ENCODE results near the gene ITIH3.

Gene ITIH3

DNA sequence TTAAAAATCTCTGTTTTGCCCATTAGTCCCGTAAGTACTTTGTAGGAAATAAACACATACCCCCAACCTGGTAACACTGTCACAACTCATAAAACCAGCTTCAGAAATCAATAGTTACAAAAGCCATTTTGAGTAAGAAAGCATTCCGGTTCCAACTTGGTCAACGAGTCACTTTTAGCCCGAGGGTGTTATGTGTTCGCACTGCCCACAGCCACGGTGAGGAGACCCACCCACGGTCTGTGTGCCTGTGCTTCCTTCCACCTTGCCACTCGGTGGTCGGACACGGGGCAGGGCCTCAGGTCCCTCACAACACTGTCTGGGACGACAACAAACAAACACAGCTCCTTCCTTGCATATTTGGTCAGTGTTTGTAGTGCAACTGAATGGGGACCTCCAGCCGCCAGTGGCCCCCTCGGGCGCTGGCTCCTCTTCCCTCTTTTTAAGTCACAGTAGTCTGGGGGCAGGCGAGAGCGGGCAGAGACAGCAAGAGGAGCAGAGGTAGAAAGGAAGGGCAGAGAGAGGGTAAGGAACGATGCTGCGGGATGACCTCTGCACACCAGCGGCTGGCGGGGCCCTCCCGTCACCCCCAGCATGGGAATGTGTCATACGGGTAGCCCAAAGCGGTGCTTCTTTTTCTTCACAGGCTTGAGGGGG lies 45.4 kb downstream of the ITIH3 start:
- TF ChIP-seq FOXP2 (optimal IDR thresholded peaks at IDR 0.05; ENCODE audit: borderline replicate concordance, extremely low read depth, extremely low read length, insufficient read depth): no peak

DNA sequence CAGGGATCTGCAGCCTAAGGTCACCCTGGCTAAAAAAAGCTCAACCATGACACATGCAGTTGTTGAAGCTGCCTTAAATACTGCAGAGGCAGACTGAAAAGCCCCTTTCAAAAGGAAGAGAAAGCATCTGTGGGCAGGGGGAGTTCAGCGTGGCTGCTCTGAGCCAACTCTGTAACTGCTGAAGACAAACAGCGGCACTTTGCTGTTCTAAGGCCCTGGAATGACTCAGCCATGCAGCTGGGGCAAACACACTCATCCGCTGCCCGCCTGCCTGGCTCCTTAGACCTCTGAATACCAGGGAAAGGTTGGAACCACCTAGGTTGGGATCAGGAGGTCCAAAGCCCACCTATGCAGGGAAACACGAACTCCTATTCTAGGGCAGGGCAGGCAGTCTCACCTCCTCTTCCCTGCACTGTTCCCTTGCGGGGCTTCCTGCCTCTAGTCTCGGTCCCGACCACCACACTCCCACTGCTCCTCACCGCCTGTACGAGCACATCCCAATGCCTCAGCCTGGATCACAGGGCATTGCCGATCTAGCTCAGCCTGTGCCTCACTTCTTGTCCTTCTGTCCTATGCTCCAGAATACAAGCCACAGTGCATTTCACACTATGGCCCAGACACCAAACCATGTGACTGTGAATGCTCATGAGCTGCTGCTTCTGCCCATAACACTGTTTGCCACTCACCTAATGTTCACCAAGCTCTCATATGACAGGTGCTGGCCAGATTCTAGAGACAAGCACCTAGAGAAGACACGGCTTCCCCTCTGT lies 46.8 kb downstream of the ITIH3 start:
- TF ChIP-seq SIN3A (IDR thresholded peaks at IDR 0.05; ENCODE audit: borderline replicate concordance, insufficient read depth, low read length): no peak
- TF ChIP-seq POLR2AphosphoS5 (IDR thresholded peaks at IDR 0.05; ENCODE audit: low read depth, low read length): no peak
- TF ChIP-seq TAF1 (IDR thresholded peaks at IDR 0.05; ENCODE audit: borderline replicate concordance, insufficient read depth, low read length): no peak
- TF ChIP-seq, protein P1, sequence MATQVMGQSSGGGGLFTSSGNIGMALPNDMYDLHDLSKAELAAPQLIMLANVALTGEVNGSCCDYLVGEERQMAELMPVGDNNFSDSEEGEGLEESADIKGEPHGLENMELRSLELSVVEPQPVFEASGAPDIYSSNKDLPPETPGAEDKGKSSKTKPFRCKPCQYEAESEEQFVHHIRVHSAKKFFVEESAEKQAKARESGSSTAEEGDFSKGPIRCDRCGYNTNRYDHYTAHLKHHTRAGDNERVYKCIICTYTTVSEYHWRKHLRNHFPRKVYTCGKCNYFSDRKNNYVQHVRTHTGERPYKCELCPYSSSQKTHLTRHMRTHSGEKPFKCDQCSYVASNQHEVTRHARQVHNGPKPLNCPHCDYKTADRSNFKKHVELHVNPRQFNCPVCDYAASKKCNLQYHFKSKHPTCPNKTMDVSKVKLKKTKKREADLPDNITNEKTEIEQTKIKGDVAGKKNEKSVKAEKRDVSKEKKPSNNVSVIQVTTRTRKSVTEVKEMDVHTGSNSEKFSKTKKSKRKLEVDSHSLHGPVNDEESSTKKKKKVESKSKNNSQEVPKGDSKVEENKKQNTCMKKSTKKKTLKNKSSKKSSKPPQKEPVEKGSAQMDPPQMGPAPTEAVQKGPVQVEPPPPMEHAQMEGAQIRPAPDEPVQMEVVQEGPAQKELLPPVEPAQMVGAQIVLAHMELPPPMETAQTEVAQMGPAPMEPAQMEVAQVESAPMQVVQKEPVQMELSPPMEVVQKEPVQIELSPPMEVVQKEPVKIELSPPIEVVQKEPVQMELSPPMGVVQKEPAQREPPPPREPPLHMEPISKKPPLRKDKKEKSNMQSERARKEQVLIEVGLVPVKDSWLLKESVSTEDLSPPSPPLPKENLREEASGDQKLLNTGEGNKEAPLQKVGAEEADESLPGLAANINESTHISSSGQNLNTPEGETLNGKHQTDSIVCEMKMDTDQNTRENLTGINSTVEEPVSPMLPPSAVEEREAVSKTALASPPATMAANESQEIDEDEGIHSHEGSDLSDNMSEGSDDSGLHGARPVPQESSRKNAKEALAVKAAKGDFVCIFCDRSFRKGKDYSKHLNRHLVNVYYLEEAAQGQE (IDR thresholded peaks at IDR 0.05; ENCODE audit: insufficient read depth in 1 of 2, low read depth in 2 of 2, low read length in 2 of 2): no peak
- no peak for TF ChIP-seq FOXP2 (optimal IDR thresholded peaks at IDR 0.05; ENCODE audit: borderline replicate concordance, extremely low read depth, extremely low read length, insufficient read depth)

DNA sequence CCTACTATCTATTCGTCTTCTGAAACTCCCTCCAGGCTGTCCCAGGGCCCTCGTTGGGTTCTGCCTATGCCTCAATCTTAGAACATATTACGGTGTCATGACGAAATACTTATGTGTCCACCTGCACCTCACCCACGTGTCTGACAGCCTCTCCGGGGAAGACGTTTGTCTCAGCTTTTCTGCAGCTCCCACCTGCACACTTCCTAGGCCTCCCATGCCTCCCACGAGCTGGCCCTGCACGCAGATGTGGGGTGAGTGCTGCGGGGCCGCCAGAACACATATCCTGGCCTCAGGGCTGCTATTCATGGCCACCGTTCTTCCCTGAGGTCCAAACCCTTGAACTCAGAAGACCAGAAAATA lies 47.4 kb downstream of the ITIH3 start:
- TF ChIP-seq POLR2AphosphoS5 (IDR thresholded peaks at IDR 0.05; ENCODE audit: low read depth, low read length): no peak
- TF ChIP-seq SIN3A (IDR thresholded peaks at IDR 0.05; ENCODE audit: borderline replicate concordance, insufficient read depth, low read length): no peak
- no peak for TF ChIP-seq TAF1 (IDR thresholded peaks at IDR 0.05; ENCODE audit: borderline replicate concordance, insufficient read depth, low read length)
- TF ChIP-seq, protein P1 (IDR thresholded peaks at IDR 0.05; ENCODE audit: insufficient read depth in 1 of 2, low read depth in 2 of 2, low read length in 2 of 2): no peak
- TF ChIP-seq FOXP2 (optimal IDR thresholded peaks at IDR 0.05; ENCODE audit: borderline replicate concordance, extremely low read depth, extremely low read length, insufficient read depth): no peak

DNA sequence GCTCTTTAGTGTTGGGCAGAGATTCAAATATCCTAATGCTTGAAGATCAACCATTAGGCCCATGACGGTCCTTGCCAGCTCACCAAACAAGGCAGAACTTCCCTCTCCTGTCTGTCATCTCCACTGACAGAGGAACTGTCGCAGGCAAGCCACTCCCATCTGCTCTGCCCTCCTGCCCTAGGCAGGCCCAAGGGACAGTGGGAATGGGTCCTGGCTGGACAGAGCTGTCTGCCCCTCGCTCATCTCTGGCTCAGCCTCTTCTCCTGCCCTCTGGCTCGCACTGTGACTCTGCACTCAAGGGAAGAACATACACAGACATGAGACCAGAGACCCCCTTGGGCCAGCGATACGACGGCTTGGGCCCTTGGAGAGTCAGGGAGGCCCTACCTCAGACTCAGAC lies 47.8 kb downstream of the ITIH3 start:
- no peak for TF ChIP-seq TAF1 (IDR thresholded peaks at IDR 0.05; ENCODE audit: borderline replicate concordance, insufficient read depth, low read length)
- TF ChIP-seq SIN3A (IDR thresholded peaks at IDR 0.05; ENCODE audit: borderline replicate concordance, insufficient read depth, low read length): no peak
- no peak for TF ChIP-seq FOXP2 (optimal IDR thresholded peaks at IDR 0.05; ENCODE audit: borderline replicate concordance, extremely low read depth, extremely low read length, insufficient read depth)
- TF ChIP-seq POLR2AphosphoS5 (IDR thresholded peaks at IDR 0.05; ENCODE audit: low read depth, low read length): no peak
- TF ChIP-seq, protein P1 (IDR thresholded peaks at IDR 0.05; ENCODE audit: insufficient read depth in 1 of 2, low read depth in 2 of 2, low read length in 2 of 2): no peak

DNA sequence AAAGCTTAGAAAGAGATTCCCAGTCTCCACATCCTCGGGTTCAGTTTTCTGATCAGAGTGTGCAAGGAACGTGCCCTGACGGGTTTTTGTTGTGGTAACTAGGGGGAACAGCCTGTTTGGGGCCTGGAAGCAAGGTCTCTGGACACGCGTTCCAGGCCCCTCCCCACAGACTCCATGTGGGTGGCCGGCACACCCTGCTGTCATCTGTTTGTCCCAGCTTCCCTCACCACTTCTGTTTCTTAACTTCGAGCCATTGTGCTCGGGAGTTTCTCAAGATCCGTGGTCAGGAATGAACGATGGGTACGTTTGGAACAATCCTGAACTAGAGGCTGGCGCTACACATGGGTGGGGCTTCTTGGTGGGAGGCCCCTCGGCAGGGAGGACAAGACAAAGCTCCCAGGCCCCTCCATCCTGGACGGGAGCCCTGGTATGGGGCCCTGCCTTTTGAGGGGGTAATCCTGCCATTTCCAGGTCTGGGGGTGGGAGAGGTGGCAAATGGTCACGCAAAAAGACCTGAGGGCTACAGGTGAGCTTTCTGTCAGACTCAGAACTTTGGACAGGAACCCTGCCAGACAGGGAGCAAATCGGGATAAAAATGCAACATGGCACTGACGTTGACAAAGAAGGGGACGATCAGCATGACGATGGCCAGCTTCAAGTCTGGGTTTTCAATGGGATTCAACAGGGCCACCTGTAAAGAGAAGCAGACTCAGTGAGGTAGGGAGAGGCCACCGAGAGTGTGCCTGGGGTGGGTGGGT lies 48.7 kb downstream of the ITIH3 start:
- no peak for TF ChIP-seq TAF1 (IDR thresholded peaks at IDR 0.05; ENCODE audit: borderline replicate concordance, insufficient read depth, low read length)

DNA sequence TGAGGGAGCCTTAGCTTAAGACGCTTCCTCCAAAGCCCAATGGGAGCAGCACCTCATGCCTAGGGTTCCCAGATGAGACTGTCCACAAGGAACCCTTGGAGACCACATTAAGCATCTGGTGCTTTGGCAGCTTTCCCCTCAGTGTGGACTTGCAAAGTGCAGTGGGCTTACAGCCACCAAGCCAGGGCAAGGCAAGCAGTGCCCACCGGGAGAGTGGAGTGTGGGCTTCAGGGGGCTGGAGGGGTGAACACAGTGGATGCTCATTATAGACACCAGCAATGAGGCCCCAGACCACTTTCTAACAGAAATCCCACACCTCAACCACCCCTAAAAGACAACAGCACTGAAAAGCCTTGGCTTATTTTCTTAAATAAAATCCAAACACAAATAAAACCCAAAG lies 49.3 kb downstream of the ITIH3 start:
- TF ChIP-seq, protein P1 (IDR thresholded peaks at IDR 0.05; ENCODE audit: insufficient read depth in 1 of 2, low read depth in 2 of 2, low read length in 2 of 2): no peak
- TF ChIP-seq FOXP2 (optimal IDR thresholded peaks at IDR 0.05; ENCODE audit: borderline replicate concordance, extremely low read depth, extremely low read length, insufficient read depth) (no peak), SIN3A (IDR thresholded peaks at IDR 0.05; ENCODE audit: borderline replicate concordance, insufficient read depth, low read length) (no peak), POLR2AphosphoS5 (IDR thresholded peaks at IDR 0.05; ENCODE audit: low read depth, low read length) (no peak), TAF1 (IDR thresholded peaks at IDR 0.05; ENCODE audit: borderline replicate concordance, insufficient read depth, low read length) (no peak)
